COLO668 (cell line): Measurements from ENCODE around the gene ING2.

ENCODE experiments used
- DNase-seq: peaks from one replicate; lab custom pipeline; 2025; ENCODE audit not compliant: unreplicated experiment; lab: John Stamatoyannopoulos, UW

Gene ING2

GRCh38 chr4:183499389-183499788 lies 5.5 kb upstream of the ING2 start:
- peak; percentile 18 for DNase-seq

GRCh38 chr4:183499801-183500200 lies 5.1 kb upstream of the ING2 start:
- no peak for DNase-seq

GRCh38 chr4:183503497-183504063 lies 1.3 kb upstream of the ING2 start:
- DNase-seq, result peak; percentile 48

- DNase-seq, result peak; percentile 98
Measured at GRCh38 chr4:183504064-183504929, 561 bp upstream of the ING2 start.

GRCh38 chr4:183505611-183506388 lies 942 bp downstream of the ING2 start:
- DNase-seq, result peak; percentile 77

GRCh38 chr4:183506389-183506735 lies 1.5 kb downstream of the ING2 start:
- DNase-seq, result no peak

- no peak for DNase-seq
Measured at GRCh38 chr4:183507925-183508696, 3.3 kb downstream of the ING2 start.

GRCh38 chr4:183508697-183509335 lies 4.0 kb downstream of the ING2 start:
- no peak for DNase-seq

GRCh38 chr4:183515411-183515810 lies 10.6 kb downstream of the ING2 start:
- DNase-seq, result no peak

- no peak for DNase-seq
Measured at GRCh38 chr4:183517194-183517593, 12.3 kb downstream of the ING2 start.

GRCh38 chr4:183517781-183518180 lies 12.9 kb downstream of the ING2 start:
- DNase-seq, result no peak

- no peak for DNase-seq
Measured at GRCh38 chr4:183522821-183523220, 18.0 kb downstream of the ING2 start.

- DNase-seq, result no peak
Measured at GRCh38 chr4:183527326-183527725, 22.5 kb downstream of the ING2 start.

GRCh38 chr4:183532821-183533220 lies 28.0 kb downstream of the ING2 start:
- no peak for DNase-seq

- DNase-seq, result no peak
Measured at GRCh38 chr4:183533698-183534097, 28.8 kb downstream of the ING2 start.

GRCh38 chr4:183540410-183541009 lies 35.7 kb downstream of the ING2 start:
- DNase-seq, result no peak

- DNase-seq, result no peak
Measured at GRCh38 chr4:183541010-183541751, 36.3 kb downstream of the ING2 start.

- DNase-seq, result no peak
Measured at GRCh38 chr4:183541752-183542040, 36.8 kb downstream of the ING2 start.

GRCh38 chr4:183543435-183543834 lies 38.6 kb downstream of the ING2 start:
- no peak for DNase-seq

GRCh38 chr4:183544109-183544508 lies 39.3 kb downstream of the ING2 start:
- DNase-seq, result no peak
